ENCODE measurements around the gene ANO4. TPM values are rescaled to one million over a fixed set of nuclear protein-coding genes. Genes with fewer than 3 reads are reported as not detected.

ANO4 gene
- total and polyA plus RNA-seq, 9 donors: 1.8 to 13.1 (median 5.6) TPM

DNA sequence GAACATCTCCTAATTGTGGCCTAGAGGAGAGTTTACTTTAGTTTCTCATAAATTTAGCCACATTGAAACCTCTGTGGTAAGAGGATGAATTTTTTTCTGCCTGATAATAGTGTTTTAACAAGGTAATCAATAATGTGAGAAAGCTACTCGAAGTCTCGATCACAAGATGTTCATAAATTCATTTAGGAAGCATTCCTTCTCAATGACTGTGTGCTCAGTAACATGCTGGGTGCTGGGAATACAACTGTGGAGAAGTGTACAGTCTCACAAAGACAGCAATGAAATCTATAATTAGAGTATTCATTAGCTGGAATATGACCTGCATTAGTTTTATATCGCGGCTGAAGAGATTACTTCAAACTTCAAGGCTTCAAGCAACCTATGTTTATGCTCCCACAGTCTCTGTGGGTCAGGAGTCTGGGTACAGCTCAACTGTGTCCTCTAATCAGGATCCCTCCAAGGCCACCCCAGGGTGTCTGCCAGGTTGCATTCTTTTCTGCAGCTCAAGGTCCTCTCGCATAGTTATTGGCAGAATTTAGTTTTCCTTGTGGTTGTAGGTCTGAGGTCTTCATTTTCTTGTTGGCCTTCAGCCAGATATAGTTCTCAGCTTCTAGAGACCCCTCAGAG, 167.6 kb downstream of the ANO4 start:
- intact Hi-C loops (cut with DNase I): no loop called here
- TF ChIP-seq CTCF (IDR thresholded peaks at IDR 0.05) (no peak), EP300 (IDR thresholded peaks at IDR 0.05) (no peak), POLR2A (IDR thresholded peaks at IDR 0.05) (no peak)
- no peak overlapping the region for H3K4me3 ChIP-seq
- no peaks in the 10 kb centered on the region for H3K27me3 ChIP-seq
- peaks cover 3% of the 10 kb centered on the region for H3K4me1 ChIP-seq (ENCODE audit: insufficient read depth)
- no peak overlapping the region for H3K27ac ChIP-seq
- peak in 3 of 5 donors; percentile 22 to 46 (median 40) for DNase-seq
- WGBS, 3 donors: 11 to 33% (median 15%) methylated on average over 5 of the region's 5 CpGs
- H3K9me3 ChIP-seq: no peaks in the 10 kb centered on the region
- H3K36me3 ChIP-seq: no peaks in the 10 kb centered on the region

- no peak overlapping the region for H3K27ac ChIP-seq
- WGBS, 3 donors: 39 to 46% (median 40%) methylated on average over 3 of the region's 3 CpGs
- H3K36me3 ChIP-seq: no peaks in the 10 kb centered on the region
- no peaks in the 10 kb centered on the region for H3K9me3 ChIP-seq
- peak in 2 of 5 donors; percentile 22 to 40 for DNase-seq
- intact Hi-C loops (cut with DNase I): no loop called here
- no peak overlapping the region for H3K4me3 ChIP-seq
- H3K27me3 ChIP-seq: no peaks in the 10 kb centered on the region
- no peak for TF ChIP-seq EP300 (IDR thresholded peaks at IDR 0.05)
- TF ChIP-seq POLR2A (IDR thresholded peaks at IDR 0.05): no peak
- H3K4me1 ChIP-seq (ENCODE audit: insufficient read depth): peaks cover 3% of the 10 kb centered on the region
Observed at GRCh38 chr12:100963381-100963780, 168.8 kb downstream of the ANO4 start.

DNA sequence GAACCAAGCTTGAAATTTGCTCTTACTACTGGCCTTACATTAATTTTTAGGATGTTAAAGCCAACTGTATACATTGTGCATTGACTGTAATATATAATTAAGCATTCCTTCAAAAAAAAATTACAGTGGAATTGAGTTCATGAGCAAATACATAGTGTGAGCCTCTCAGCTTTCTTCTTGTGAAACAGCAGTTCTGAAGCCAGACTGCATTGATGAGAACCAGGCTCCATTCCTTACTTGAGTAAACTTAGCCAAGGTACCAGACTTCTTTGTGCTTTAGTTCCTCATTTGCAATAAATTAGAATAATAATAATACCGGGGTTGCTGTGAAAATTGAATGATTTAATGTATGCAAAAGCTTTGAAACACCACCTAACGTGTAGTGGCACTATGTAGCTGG, 169.5 kb downstream of the ANO4 start:
- no peak for DNase-seq
- Histone ChIP-seq H3K4me1 (ENCODE audit: insufficient read depth) (peaks cover 3% of the 10 kb centered on the region), H3K27me3 (no peaks in the 10 kb centered on the region), H3K36me3 (no peaks in the 10 kb centered on the region), H3K27ac (no peak overlapping the region), H3K9me3 (no peaks in the 10 kb centered on the region), H3K4me3 (no peak overlapping the region)
- WGBS, 3 donors: 45 to 64% (median 60%) methylated on average over 2 of the region's 2 CpGs
- intact Hi-C loops (cut with DNase I): no loop called here
- TF ChIP-seq EP300 (IDR thresholded peaks at IDR 0.05) (no peak), POLR2A (IDR thresholded peaks at IDR 0.05) (no peak), CTCF (IDR thresholded peaks at IDR 0.05) (no peak)

DNA sequence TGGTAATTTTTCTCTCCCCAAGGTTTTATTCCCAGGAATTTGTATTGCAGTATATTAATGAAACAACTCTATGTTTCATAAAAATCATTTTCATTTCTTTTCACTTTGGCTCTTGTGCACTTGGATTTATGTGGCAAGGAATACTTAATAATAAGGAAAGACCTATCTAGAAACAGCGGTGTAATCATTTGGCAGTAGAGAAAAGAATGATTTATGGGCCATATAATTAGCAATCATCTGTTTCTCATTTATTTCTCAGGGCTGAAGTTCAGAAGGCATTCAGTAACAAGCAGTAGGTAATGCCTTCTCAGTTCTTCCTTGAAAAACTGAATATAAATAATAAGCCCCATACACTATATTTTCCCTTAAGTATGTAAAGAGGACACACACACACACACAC, 172.6 kb downstream of the ANO4 start:
- Histone ChIP-seq H3K36me3 (no peaks in the 10 kb centered on the region), H3K27ac (no peak overlapping the region), H3K27me3 (no peaks in the 10 kb centered on the region), H3K9me3 (no peaks in the 10 kb centered on the region), H3K4me1 (ENCODE audit: insufficient read depth) (peaks cover 2% of the 10 kb centered on the region), H3K4me3 (no peak overlapping the region)
- DNase-seq: no peak
- TF ChIP-seq EP300 (IDR thresholded peaks at IDR 0.05) (no peak), CTCF (IDR thresholded peaks at IDR 0.05) (no peak), POLR2A (IDR thresholded peaks at IDR 0.05) (no peak)
- WGBS, 3 donors: 22 to 31% (median 28%) methylated on average over 1 of the region's 1 CpG
- intact Hi-C loops (cut with DNase I): no loop called here

DNA sequence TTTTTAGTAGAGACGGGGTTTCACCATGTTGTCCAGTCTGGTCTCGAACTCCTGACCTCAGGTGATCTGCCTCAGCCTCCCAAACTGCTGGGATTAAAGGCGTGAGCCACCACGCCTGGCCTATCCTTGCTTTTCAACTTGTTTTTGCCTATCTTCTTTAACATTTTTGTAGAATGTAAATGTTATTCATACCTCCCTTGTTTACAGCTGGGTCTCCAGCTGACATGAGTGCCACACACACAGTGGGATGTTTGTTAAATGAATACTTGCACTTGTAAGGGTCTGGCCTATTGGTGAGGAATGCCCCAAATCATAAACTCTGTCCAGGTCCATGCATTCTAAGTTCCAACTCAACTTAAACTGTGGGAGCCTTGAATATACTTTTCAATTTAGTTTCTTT, 176.3 kb downstream of the ANO4 start:
- WGBS, 3 donors: 81 to 94% (median 93%) methylated on average over 4 of the region's 4 CpGs
- Histone ChIP-seq H3K4me3 (no peak overlapping the region), H3K27me3 (no peaks in the 10 kb centered on the region), H3K36me3 (no peaks in the 10 kb centered on the region), H3K9me3 (no peaks in the 10 kb centered on the region), H3K27ac (no peak overlapping the region), H3K4me1 (ENCODE audit: insufficient read depth) (no peaks in the 10 kb centered on the region)
- no peak for DNase-seq
- no peak for TF ChIP-seq CTCF (IDR thresholded peaks at IDR 0.05)
- TF ChIP-seq POLR2A (IDR thresholded peaks at IDR 0.05): no peak
- no peak for TF ChIP-seq EP300 (IDR thresholded peaks at IDR 0.05)
- intact Hi-C loops (cut with DNase I): no loop called here

Measured in ovary (tissue), 9 donors.